Spleen (tissue), 11 donors: Measurements from ENCODE around the gene CCDC154. TPM values are rescaled to one million over a fixed set of nuclear protein-coding genes. Genes with fewer than 3 reads are reported as not detected.
A peak's percentile ranks its signal among the peaks of the same experiment; 100 is the strongest.

Source experiments
- DNase-seq: peaks from one replicate; pipeline ENCODE4 v3.0.0-alpha.2; 2020
- H3K27ac ChIP-seq, 8 donors: fragments of 200-600 bp; sonication (generic) in 7 of 8; 1 replicate in 4 of 8; 2 replicates in 4 of 8; pipeline versions ENCODE4 v1.5.0 to v1.8.0; 2016 to 2021; ENCODE audit warnings: inconsistent platforms in 4 of 8, mild to moderate bottlenecking in 4 of 8, moderate library complexity in 1 of 8
- H3K27me3 ChIP-seq, 7 donors: fragments of 200-600 bp; sonication (generic) in 6 of 7; replicated peaks in 1 of 7; 1 replicate in 4 of 7; 2 replicates in 3 of 7; pipeline versions ENCODE4 v1.5.0 to v1.8.0; 2016 to 2021; ENCODE audit warnings: inconsistent platforms in 3 of 7, mild to moderate bottlenecking in 1 of 7
- H3K36me3 ChIP-seq, 6 donors: fragments of 200-600 bp; sonication (generic) in 5 of 6; 1 replicate in 4 of 6; 2 replicates in 2 of 6; pipeline versions ENCODE4 v1.5.0 to v1.8.0; 2016 to 2021; ENCODE audit warnings: inconsistent platforms in 2 of 6
- H3K4me1 ChIP-seq, 6 donors: fragments of 200-600 bp; sonication (generic) in 5 of 6; 1 replicate in 3 of 6; 2 replicates in 3 of 6; pipeline versions ENCODE4 v1.5.0 to v1.8.0; 2016 to 2021; ENCODE audit warnings: inconsistent platforms in 3 of 6
- H3K4me3 ChIP-seq, 8 donors: fragments of 200-600 bp; sonication (generic) in 7 of 8; 1 replicate in 4 of 8; 2 replicates in 4 of 8; pipeline versions ENCODE4 v1.5.0 to v1.8.0; 2016 to 2021; ENCODE audit warnings: inconsistent platforms in 4 of 8, mild to moderate bottlenecking in 4 of 8, moderate library complexity in 2 of 8
- H3K9me3 ChIP-seq, 8 donors: fragments of 200-600 bp; sonication (generic) in 7 of 8; 1 replicate in 4 of 8; 2 replicates in 4 of 8; pipeline versions ENCODE4 v1.5.0 to v1.8.0; 2016 to 2021; ENCODE audit warnings: inconsistent platforms in 4 of 8
- POLR2A ChIP-seq, 3 donors: fragments of 450-650 bp; IDR thresholded peaks; one replicate each; pipeline ENCODE4 v1.5.1; 2017; ENCODE audit warnings: antibody characterized with exemption in 3 of 3, mild to moderate bottlenecking in 1 of 3
- POLR2AphosphoS5 ChIP-seq, 3 donors: sonication (generic); formaldehyde crosslinking; IDR thresholded peaks; one replicate each; pipeline ENCODE4 v1.5.1; 2017; ENCODE audit warnings: antibody characterized with exemption in 3 of 3
- WGBS, 5 donors: extraction: QIAGEN DNeasy Blood & Tissue Kit in 3 of 5; methylation state at CpG; one replicate each; pipeline versions ENCODE4 v1.1.5 to v1.1.7; 2013 to 2018; 5-methylcytosine and 5-hydroxymethylcytosine counted together
- intact Hi-C: fragments of 100-400 bp; cut with DNase I; formaldehyde crosslinking; loops from one replicate; pipeline ENCODE4 v1.15.0; 2023; ENCODE audit warnings: low total_unique reads
- polyA plus RNA-seq, 3 donors: library from polyadenylated mRNA; stranded (reverse); fragments of 200-250 nt; gene quantifications; one replicate each; pipeline ENCODE4 v1.2.1, GENCODE V29; 2013
- total RNA-seq, 7 donors: library from RNA; depleted of rRNA in 3 of 7; stranded (reverse); fragments of >200 nt in 3 of 7; fragmentation: NEBNext Ultra II Directional in 4 of 7; extraction: Animal tissue kit (Norgen Biotek cat#: 25700) in 4 of 7; gene quantifications; one replicate each; pipeline versions ENCODE4 v1.1.0 to v1.2.1, GENCODE V29; 2016 to 2021
- TF ChIP-seq, protein P1 (sequence below), 11 experiments: fragments of 200-600 bp in 7 of 11; fragments of 450-650 bp in 4 of 11; sonication (generic) in 4 of 11; IDR thresholded peaks in 8 of 11; conservative IDR thresholded peaks in 3 of 11; 1 replicate in 7 of 11; 2 replicates in 4 of 11; pipeline versions ENCODE4 v1.4.0 to v1.8.0; 2016 to 2021; ENCODE audit warnings: antibody characterized with exemption in 11 of 11, inconsistent platforms in 4 of 11, mild to moderate bottlenecking in 1 of 11
- donor health status: healthy with polysubstance abuse.
- donor health status: DM: no; HTN: no; CAD: no; lungs with moderate emphysema.
- donor health status: DM: no; HTN: no; CAD: no.
- donor health status: Bipolar disorder and iron deficiency.
- donor health status: healthy.
- donor health status: DM: no; HTN: no; CAD: no.
- donor health status: DM: yes; HTN: yes; CAD: no.

Gene CCDC154
- total and polyA plus RNA-seq, 10 donors: 1.6 to 18.2 (median 5.5) TPM

DNA sequence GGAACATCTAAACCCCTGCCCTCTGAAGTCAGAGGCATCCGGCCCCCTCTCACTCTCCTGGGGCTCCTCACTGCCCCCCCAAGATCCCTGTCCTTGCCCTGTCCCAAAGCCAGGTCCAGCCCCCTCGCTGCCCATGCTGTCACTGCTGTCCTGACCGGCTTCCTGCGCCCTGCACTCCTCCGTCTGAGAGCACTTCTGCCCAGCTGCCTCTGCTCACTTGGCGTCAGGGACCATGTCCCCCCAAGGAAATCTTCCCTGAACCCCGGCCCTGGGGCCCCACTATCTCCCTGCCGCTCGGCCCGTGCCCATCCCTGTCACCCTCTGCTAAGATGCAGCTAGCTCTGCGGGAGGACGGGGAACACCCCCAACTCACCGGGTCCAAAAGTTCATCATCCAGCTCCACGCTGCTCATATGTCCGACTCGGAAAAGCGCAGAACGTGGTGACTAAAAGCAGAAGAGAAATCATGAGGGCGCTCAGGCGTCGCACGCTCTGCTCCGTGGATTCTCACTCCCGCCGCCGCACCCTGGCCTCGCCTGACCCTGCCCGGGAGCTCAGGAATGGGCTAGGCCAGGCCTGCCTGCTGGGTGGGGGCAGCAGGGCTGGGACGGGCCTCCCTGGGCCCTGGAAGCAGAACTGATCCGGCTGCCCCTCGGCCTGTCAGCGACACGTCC, 20.7 kb upstream of the CCDC154 start:
- 91 to 95% (median 94%) methylated on average over 29 to 33 of the region's 33 CpGs for WGBS, 5 donors
- Histone ChIP-seq H3K9me3 (no peaks in the 10 kb centered on the region), H3K36me3 (peaks cover 0 to 63% (median 30%) of the 10 kb centered on the region in 6 donors), H3K27me3 (no peaks in the 10 kb centered on the region), H3K27ac (no peak overlapping the region), H3K4me3 (no peak overlapping the region), H3K4me1 (peaks cover 0 to 48% (median 12%) of the 10 kb centered on the region in 6 donors)
- intact Hi-C loops: no loop called here
- TF ChIP-seq POLR2A (IDR thresholded peaks at IDR 0.05) (no peak), POLR2AphosphoS5 (IDR thresholded peaks at IDR 0.05) (no peak)
- TF ChIP-seq, protein P1, sequence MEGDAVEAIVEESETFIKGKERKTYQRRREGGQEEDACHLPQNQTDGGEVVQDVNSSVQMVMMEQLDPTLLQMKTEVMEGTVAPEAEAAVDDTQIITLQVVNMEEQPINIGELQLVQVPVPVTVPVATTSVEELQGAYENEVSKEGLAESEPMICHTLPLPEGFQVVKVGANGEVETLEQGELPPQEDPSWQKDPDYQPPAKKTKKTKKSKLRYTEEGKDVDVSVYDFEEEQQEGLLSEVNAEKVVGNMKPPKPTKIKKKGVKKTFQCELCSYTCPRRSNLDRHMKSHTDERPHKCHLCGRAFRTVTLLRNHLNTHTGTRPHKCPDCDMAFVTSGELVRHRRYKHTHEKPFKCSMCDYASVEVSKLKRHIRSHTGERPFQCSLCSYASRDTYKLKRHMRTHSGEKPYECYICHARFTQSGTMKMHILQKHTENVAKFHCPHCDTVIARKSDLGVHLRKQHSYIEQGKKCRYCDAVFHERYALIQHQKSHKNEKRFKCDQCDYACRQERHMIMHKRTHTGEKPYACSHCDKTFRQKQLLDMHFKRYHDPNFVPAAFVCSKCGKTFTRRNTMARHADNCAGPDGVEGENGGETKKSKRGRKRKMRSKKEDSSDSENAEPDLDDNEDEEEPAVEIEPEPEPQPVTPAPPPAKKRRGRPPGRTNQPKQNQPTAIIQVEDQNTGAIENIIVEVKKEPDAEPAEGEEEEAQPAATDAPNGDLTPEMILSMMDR (IDR thresholded peaks at IDR 0.05 in 8 of 11, conservative IDR thresholded peaks at IDR 0.05 in 3 of 11): no peak
- no peak for DNase-seq

GRCh38 chr16:1464196-1464893, 20.0 kb upstream of the CCDC154 start:
- Histone ChIP-seq H3K36me3 (peaks cover 0 to 67% (median 30%) of the 10 kb centered on the region in 6 donors), H3K4me1 (peaks cover 0 to 45% (median 8%) of the 10 kb centered on the region in 6 donors), H3K9me3 (no peaks in the 10 kb centered on the region), H3K27me3 (no peaks in the 10 kb centered on the region), H3K27ac (no peak overlapping the region), H3K4me3 (no peak overlapping the region)
- WGBS, 5 donors: 92 to 96% (median 93%) methylated on average over 41 of the region's 41 CpGs
- TF ChIP-seq POLR2AphosphoS5 (IDR thresholded peaks at IDR 0.05) (peak in 1 of 3 donors; percentile 16), POLR2A (IDR thresholded peaks at IDR 0.05) (no peak)
- TF ChIP-seq, protein P1 (IDR thresholded peaks at IDR 0.05 in 8 of 11, conservative IDR thresholded peaks at IDR 0.05 in 3 of 11): no peak
- DNase-seq: no peak
- intact Hi-C loops: no loop called here

DNA sequence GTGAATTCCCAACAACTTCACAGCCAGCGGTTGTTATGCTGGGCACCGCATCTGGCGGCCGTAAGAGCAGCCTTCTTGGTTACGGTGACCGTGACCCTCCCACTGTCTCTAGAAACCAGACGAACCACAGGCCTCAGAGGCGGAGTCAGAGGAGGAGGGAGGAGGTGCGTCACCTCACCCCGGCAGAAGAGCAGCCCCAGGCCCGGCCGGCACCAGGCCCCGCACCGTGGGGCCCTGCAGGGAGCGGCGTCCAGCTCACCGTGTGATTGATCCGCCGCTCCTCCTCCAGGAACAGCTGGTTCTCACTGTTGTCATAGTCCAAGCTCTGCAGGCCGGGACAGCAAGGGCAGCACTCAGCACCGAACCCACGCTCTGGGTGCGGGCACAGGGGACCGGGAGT, 16.8 kb upstream of the CCDC154 start:
- H3K4me3 ChIP-seq: no peak overlapping the region
- intact Hi-C loops: no loop called here
- 89 to 93% (median 93%) methylated on average over 24 of the region's 24 CpGs for WGBS, 5 donors
- no peaks in the 10 kb centered on the region for H3K27me3 ChIP-seq
- no peak for DNase-seq
- H3K9me3 ChIP-seq: no peaks in the 10 kb centered on the region
- no peak for TF ChIP-seq POLR2A (IDR thresholded peaks at IDR 0.05)
- TF ChIP-seq POLR2AphosphoS5 (IDR thresholded peaks at IDR 0.05): no peak
- TF ChIP-seq, protein P1 (IDR thresholded peaks at IDR 0.05 in 8 of 11, conservative IDR thresholded peaks at IDR 0.05 in 3 of 11): no peak
- H3K36me3 ChIP-seq: peaks cover 0 to 94% (median 47%) of the 10 kb centered on the region in 6 donors
- no peak overlapping the region for H3K27ac ChIP-seq
- peaks cover 0 to 30% (median 12%) of the 10 kb centered on the region in 6 donors for H3K4me1 ChIP-seq

DNA sequence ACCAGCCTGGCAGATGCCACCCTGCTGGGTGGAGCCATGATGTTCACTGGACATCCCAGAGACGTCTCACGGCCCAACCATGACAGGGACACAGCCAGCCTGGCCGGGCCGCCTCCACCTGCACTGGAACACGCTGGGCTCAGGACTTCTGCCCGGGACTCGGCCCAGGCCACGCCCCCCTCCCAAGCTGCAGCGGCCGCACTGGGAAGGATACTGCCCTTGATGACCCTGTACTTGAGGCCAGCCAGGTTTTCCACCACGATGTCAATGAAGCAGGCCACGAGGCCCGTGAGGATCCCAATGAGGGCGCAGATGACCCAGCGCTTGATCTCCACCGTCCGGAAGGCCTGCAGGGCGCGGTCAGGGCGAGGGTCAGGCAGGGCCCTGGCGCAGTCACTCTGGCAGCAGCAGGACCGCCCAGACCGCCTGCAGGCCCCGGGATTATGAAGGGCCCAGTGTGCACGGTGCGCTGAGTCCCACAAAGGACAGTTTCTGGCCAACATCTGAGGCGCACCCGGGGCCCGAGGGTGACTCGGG, 16.3 kb upstream of the CCDC154 start:
- H3K27me3 ChIP-seq: no peaks in the 10 kb centered on the region
- no peak overlapping the region for H3K4me3 ChIP-seq
- H3K36me3 ChIP-seq: peaks cover 0 to 94% (median 52%) of the 10 kb centered on the region in 6 donors
- no peak overlapping the region for H3K27ac ChIP-seq
- TF ChIP-seq, protein P1 (IDR thresholded peaks at IDR 0.05 in 8 of 11, conservative IDR thresholded peaks at IDR 0.05 in 3 of 11): no peak
- TF ChIP-seq POLR2AphosphoS5 (IDR thresholded peaks at IDR 0.05) (no peak), POLR2A (IDR thresholded peaks at IDR 0.05) (no peak)
- H3K4me1 ChIP-seq: peaks cover 0 to 25% (median 12%) of the 10 kb centered on the region in 6 donors
- no peaks in the 10 kb centered on the region for H3K9me3 ChIP-seq
- 87 to 98% (median 94%) methylated on average over 16 to 30 of the region's 30 CpGs for WGBS, 5 donors
- DNase-seq: no peak
- intact Hi-C loops: no loop called here
